Activated CD4-positive, alpha-beta memory T cell treated with anti-CD3 and anti-CD28 coated beads for 36 hours (primary cell): Measurements from ENCODE around the gene DAB1. TPM values are rescaled to one million over a fixed set of nuclear protein-coding genes. Genes with fewer than 3 reads are reported as not detected.

Source experiments
- CTCF ChIA-PET: fragments of 350-600 bp; sonication (Branson Sonifier 250); formaldehyde crosslinking; loops from one replicate; lab custom pipeline; 2021; ENCODE audit warnings: antibody characterized with exemption, inconsistent platforms; lab: Charles Lee
- POLR2A ChIA-PET: fragments of 350-600 bp; sonication (Branson Sonifier 250); formaldehyde crosslinking; loops from one replicate; lab custom pipeline; 2021; ENCODE audit warnings: antibody characterized with exemption; lab: Charles Lee
- DNase-seq: peaks from one replicate; pipeline ENCODE4 v3.0.0-alpha.2; 2020
- H3K27ac Mint-ChIP-seq: one replicate; pipeline ENCODE4 v1.8.0; 2021; ENCODE audit warnings: mixed read lengths
- H3K27me3 Mint-ChIP-seq: one replicate; pipeline ENCODE4 v1.8.0; 2021; ENCODE audit warnings: mixed read lengths
- H3K36me3 Mint-ChIP-seq: one replicate; pipeline ENCODE4 v1.8.0; 2021; ENCODE audit warnings: mixed read lengths
- H3K4me1 Mint-ChIP-seq: one replicate; pipeline ENCODE4 v1.8.0; 2021; ENCODE audit warnings: low read depth, mixed read lengths
- H3K4me3 Mint-ChIP-seq: one replicate; pipeline ENCODE4 v1.8.0; 2021; ENCODE audit warnings: mild to moderate bottlenecking, mixed read lengths
- H3K9me3 Mint-ChIP-seq: one replicate; pipeline ENCODE4 v1.8.0; 2021; ENCODE audit warnings: mixed read lengths
- intact Hi-C: fragments of 100-400 bp; cut with micrococcal nuclease; formaldehyde crosslinking; loops from one replicate; pipeline ENCODE4 v1.15.1; 2023
- total RNA-seq, 2 experiments: library from RNA; stranded (reverse); gene quantifications; one replicate each; pipeline ENCODE4 v1.2.3, GENCODE V29; 2021

DAB1 gene
- total RNA-seq, 2 experiments from 2014 or later, result 0.24 to 0.46 TPM

DNA sequence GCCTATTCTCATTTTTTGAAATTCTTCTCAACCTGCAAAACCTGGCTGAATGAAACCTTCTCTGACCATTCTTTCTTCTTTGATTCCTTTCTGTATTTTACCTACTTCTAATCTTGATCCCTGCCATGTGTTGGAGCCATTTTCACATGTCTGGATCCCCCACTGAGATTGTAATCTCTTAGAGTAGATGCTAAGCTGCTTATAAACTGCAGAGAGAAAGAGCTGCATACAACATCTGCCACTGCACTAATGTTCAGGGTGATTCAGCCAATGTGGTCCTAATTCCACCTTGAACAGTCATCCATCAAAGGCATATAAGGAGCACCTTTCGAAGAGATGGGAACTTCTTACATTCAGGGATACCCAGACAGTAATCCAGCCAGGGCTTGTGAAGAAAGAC is 16.2 kb upstream of the DAB1 start:
- CTCF ChIA-PET, result interaction anchor here (0.8 kb wide), 1 partner anchor 19 kb away, joined by 3 read pairs; no protein-coding TSS in a partner anchor
- DNase-seq, result no peak
- Mint-ChIP-seq H3K36me3 (no peaks in the 10 kb centered on the region), H3K27me3 (no peaks in the 10 kb centered on the region), H3K4me3 (no peak overlapping the region), H3K27ac (no peak overlapping the region), H3K9me3 (no peaks in the 10 kb centered on the region), H3K4me1 (no peaks in the 10 kb centered on the region)
- intact Hi-C loops, result no loop called here
- POLR2A ChIA-PET, result no interaction called here

DNA sequence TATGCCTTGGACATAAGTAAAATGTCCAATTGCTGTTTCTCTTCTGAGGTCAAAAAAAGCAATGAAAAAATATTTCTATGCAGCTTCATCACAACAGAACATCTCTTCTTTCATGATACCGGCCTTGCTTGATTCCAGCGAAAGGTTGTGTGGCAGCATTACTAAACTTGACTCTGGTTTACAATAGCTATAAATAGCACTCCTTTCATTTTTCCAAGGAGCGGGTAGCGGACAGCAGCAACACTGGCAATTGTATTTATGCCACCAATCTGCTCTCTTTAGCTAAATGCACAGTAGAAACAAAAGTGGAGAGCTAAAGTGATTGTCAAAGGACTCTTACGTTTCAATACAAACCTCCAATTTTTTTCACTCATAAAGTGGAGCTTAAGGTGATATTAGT is 7.5 kb upstream of the DAB1 start:
- no peak overlapping the region for H3K4me3 Mint-ChIP-seq
- ChIA-PET CTCF (no interaction called here), POLR2A (no interaction called here)
- intact Hi-C loops, result no loop called here
- H3K36me3 Mint-ChIP-seq, result no peaks in the 10 kb centered on the region
- DNase-seq, result no peak
- H3K27ac Mint-ChIP-seq, result no peak overlapping the region
- H3K9me3 Mint-ChIP-seq, result no peaks in the 10 kb centered on the region
- peaks cover 5% of the 10 kb centered on the region for H3K27me3 Mint-ChIP-seq
- no peaks in the 10 kb centered on the region for H3K4me1 Mint-ChIP-seq

DNA sequence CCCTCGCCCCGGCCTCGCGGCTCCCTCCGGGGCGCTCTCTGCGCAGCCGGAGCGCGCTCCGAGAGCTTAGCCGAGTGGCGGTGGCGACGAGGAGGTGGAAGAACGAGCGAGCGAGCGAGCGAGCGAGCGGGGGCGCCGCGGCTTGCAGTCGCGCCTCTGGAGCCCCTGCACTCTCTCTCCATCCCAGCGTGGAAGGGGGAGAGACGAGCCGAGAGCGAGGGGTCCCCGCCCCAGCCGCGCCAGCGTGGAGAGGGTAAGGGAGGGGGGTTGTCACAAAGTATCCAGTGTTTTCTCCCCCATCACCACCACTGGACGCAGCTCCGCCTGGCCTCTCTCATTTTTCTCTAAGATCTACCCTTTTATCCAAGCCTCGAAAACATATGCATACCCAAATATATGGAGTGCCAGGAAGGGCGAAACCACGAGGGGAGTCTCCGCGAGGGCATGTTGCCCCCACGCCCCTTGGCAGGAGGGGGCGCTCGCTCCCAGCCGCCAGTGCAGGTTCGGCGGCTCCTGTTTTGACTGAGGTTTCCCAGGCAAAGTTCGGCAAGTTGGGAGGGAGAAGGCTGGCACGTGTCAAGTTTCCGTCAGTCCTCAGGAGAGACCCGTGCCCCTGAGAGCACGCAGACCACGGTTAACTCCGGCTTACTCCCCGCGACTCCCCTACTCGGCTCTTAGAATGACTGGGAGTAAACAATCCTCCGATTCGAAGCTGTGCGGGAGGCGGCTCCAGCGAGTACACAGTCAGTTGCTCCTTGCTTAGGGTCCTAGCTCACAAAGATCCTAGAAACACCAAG is 569 bp upstream of the DAB1 start:
- peak overlapping the region; percentile 43 for H3K4me3 Mint-ChIP-seq
- ChIA-PET POLR2A (no interaction called here), CTCF (no interaction called here)
- peaks cover 8% of the 10 kb centered on the region for H3K4me1 Mint-ChIP-seq
- peaks cover 57% of the 10 kb centered on the region for H3K27me3 Mint-ChIP-seq
- H3K27ac Mint-ChIP-seq, result no peak overlapping the region
- intact Hi-C loops, result no loop called here
- H3K36me3 Mint-ChIP-seq, result no peaks in the 10 kb centered on the region
- H3K9me3 Mint-ChIP-seq, result no peaks in the 10 kb centered on the region
- no peak for DNase-seq

DNA sequence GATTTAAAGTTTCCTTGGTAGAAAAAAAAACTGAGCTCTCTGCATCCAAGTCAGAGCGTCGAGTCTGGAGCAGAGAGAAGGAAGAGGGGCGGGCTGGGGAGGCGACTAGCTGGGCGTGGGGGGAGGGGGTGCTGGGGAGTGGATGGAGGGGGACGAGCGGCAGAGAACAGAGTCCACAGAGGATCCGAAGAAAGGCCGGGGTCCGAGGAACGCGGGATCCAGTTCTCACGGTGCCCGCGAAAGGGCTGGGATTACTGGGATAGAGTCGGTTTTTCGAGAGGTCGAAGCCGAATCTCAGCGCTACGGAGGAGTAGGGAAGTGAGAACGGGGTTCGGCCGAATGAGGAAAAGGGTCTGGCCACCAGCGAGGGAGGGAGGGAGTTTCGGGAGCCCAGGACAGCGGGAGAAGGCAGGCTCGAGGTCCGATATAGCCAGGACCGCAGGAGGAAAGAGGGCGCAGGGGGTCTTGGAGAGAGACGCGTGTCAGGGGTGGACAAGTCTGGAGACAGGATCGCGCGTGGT is 665 bp downstream of the DAB1 start:
- Mint-ChIP-seq H3K27ac (no peak overlapping the region), H3K4me3 (no peak overlapping the region), H3K36me3 (no peaks in the 10 kb centered on the region), H3K4me1 (peaks cover 8% of the 10 kb centered on the region), H3K27me3 (peaks cover 56% of the 10 kb centered on the region), H3K9me3 (no peaks in the 10 kb centered on the region)
- intact Hi-C loops, result no loop called here
- no peak for DNase-seq
- ChIA-PET POLR2A (no interaction called here), CTCF (no interaction called here)

DNA sequence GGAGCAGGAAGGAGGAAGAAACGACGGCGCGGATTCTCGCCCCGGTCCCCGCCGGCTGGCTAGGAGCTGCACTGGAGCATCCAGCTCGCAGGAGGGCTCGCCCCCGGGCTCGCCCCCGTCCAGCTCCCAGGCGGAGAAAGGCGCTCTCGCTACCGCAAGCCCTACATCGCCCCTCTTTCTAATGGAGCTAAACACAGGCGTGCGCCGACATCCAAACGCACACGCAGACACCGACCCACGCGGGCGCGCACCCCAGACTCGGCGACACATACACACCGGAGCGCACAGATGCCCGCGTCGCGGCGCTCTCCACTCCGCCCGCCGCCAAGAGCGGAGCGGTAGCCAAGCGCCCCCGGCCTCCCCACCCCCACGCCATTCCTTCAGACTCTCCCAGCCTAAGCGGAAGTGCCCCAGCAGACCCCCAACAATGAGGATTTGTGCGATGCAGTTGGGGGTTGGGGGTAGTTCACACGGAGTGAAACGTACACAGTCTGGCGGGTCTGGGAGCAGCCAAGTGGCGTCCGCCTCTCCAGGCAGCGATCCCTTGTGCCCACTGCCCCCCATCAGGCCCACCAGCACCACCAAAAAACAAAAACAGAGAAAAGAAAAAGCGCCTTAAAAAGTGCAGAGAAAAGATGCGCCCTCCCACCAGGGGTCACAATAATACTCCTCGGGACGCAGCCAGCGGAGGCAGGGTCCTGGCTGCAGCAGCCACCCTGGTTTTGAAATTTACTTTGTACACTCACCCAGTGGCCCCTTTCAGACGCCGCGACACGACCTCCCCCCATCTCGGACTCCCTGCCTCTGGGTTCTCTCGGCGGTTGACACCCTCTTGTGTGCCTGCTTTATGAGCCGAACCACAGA is 1.4 kb downstream of the DAB1 start:
- intact Hi-C loops, result no loop called here
- Mint-ChIP-seq H3K36me3 (no peaks in the 10 kb centered on the region), H3K4me3 (no peak overlapping the region), H3K9me3 (no peaks in the 10 kb centered on the region), H3K27me3 (peaks cover 60% of the 10 kb centered on the region), H3K4me1 (peaks cover 8% of the 10 kb centered on the region), H3K27ac (no peak overlapping the region)
- ChIA-PET POLR2A (no interaction called here), CTCF (no interaction called here)
- DNase-seq, result no peak

DNA sequence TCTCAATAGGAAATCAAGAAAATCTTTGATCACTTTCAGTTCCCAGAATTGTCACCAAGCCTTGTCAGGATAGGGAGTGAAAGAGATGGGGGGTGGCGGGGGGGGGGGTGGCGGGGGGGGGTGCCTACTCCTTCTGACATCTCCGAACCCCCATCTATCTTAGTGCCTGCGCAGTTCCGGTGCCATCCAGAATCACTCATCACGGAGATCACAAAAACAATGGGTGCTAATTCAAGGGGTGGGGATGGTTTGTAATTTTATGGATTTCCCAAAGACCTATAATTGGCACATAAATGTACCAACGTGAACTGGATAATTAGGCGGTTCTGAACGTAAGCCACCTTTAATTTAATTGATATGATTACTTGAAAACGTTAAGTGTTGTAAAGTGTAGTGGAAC is 2.1 kb downstream of the DAB1 start:
- POLR2A ChIA-PET, result no interaction called here
- no peaks in the 10 kb centered on the region for H3K36me3 Mint-ChIP-seq
- peaks cover 8% of the 10 kb centered on the region for H3K4me1 Mint-ChIP-seq

DNA sequence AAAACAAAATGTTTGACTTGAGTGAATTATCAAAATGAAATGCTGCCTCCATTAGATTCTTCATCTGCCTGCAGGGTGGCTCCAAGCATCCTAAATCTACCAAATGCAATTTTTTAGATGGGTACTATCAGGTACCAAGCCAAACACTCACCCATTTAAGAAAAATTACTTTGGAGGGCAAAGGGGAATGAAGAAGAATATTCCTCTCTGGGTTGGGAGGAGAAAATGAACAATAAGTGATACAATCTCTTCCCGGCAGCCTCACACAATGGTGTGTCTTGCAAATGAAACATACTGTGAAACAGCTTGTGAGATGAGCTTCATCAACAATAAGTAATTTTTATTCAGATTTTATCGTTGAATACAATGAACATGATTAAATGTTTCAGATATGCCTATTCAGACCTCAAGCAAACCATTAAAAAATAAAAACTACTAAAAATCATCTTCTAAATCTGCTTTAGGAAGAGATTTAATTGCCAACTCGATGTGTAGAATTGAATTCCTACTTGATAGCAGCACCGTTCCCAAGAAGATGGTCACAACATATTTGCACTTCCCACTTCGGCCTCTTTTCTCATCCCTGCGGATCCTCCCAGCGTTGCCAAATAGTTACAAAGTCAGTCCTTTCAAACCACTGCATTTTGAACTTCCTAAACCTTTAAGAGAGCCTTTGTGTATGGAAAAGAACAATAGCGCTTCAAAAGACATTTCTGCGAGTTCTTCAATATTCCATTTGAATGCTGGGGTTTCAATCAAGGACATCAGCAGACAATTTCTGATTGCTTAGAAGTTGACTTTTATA is 2.7 kb downstream of the DAB1 start:
- Mint-ChIP-seq H3K36me3 (no peaks in the 10 kb centered on the region), H3K9me3 (no peaks in the 10 kb centered on the region), H3K27ac (no peak overlapping the region), H3K27me3 (peaks cover 58% of the 10 kb centered on the region), H3K4me1 (peaks cover 8% of the 10 kb centered on the region), H3K4me3 (no peak overlapping the region)
- POLR2A ChIA-PET, result no interaction called here
- intact Hi-C loops, result no loop called here
- no peak for DNase-seq
- CTCF ChIA-PET, result interaction anchor here (1.1 kb wide), 1 partner anchor 19 kb away, joined by 3 read pairs; no protein-coding TSS in a partner anchor

More for the DNA sequence above, 2.1 kb downstream of the DAB1 start:
- no peak for DNase-seq
- no peak overlapping the region for H3K27ac Mint-ChIP-seq
- H3K4me3 Mint-ChIP-seq, result no peak overlapping the region
- CTCF ChIA-PET, result interaction anchor here (1.1 kb wide), 1 partner anchor 18 kb away, joined by 3 read pairs; no protein-coding TSS in a partner anchor
- no peaks in the 10 kb centered on the region for H3K9me3 Mint-ChIP-seq
- H3K27me3 Mint-ChIP-seq, result peaks cover 60% of the 10 kb centered on the region
- intact Hi-C loops, result no loop called here

DNA sequence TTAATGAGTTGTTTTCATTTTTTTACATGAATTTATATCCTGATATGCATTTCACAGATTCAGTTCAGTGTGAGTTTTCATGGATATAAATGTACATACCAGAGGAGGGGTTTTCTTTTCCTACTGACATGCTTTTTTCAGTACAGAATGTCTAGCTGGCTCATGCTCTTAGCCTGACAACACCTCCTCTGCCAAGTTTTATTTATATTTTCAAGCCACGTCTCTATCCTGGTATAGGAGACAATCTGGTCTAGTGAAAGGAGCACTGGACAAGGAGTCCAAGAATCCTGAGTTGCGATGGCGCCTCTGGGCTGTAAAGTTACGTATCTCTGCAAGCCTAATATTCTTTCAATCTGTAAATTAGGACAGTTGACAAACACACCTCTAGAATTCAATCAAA is 4.9 kb downstream of the DAB1 start:
- no peak overlapping the region for H3K4me3 Mint-ChIP-seq
- ChIA-PET CTCF (no interaction called here), POLR2A (no interaction called here)
- no peaks in the 10 kb centered on the region for H3K36me3 Mint-ChIP-seq
- intact Hi-C loops, result no loop called here
- no peaks in the 10 kb centered on the region for H3K9me3 Mint-ChIP-seq
- H3K4me1 Mint-ChIP-seq, result peaks cover 7% of the 10 kb centered on the region
- H3K27ac Mint-ChIP-seq, result no peak overlapping the region
- H3K27me3 Mint-ChIP-seq, result peaks cover 39% of the 10 kb centered on the region
- DNase-seq, result no peak

DNA sequence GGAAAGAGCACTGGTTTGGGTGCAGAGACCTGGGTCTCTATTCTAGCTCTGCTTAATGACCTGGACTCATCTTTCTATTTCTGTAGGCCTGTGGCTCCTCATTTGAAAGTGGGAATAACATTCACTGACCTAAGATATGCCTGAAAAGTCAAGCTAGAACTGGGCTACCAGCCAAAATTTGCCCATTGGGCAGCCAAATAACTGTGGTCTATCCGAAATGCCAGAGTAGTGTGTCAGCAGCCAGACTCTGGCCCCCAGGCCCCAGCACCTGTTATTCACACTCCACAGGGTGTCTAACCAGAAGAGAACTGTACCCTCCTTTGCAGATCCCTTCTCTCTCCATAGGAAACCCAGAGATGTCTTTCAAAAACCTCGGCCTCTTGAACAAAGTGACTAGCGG is 12.6 kb downstream of the DAB1 start:
- POLR2A ChIA-PET, result no interaction called here
- H3K27me3 Mint-ChIP-seq, result peaks cover 4% of the 10 kb centered on the region
- no peak overlapping the region for H3K4me3 Mint-ChIP-seq
- CTCF ChIA-PET, result no interaction called here
- H3K9me3 Mint-ChIP-seq, result peaks cover 2% of the 10 kb centered on the region
- no peaks in the 10 kb centered on the region for H3K36me3 Mint-ChIP-seq
- no peaks in the 10 kb centered on the region for H3K4me1 Mint-ChIP-seq
- H3K27ac Mint-ChIP-seq, result no peak overlapping the region
- DNase-seq, result no peak
- intact Hi-C loops, result no loop called here

DNA sequence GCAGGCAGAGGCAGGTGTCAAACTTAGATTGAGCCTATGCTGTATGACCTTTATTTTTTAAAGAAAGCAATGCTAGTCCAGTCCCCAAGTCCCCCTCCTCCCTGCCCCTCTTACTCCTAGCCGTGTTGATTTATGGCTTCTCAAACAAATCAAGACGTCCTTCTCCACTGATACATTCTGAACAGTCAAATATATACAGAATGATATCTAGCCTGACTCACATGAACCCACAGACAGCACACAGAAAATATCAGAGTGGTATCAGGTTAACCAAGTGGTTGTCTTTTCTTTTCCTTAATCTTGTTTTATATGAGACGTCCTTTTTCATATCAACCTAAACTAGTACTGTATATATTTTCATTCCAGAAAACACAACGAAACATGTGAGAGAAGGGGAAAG is 13.4 kb downstream of the DAB1 start:
- H3K36me3 Mint-ChIP-seq, result no peaks in the 10 kb centered on the region
- H3K4me3 Mint-ChIP-seq, result no peak overlapping the region
- H3K9me3 Mint-ChIP-seq, result peaks cover 2% of the 10 kb centered on the region
- CTCF ChIA-PET, result no interaction called here
- intact Hi-C loops, result no loop called here
- POLR2A ChIA-PET, result no interaction called here
- H3K27me3 Mint-ChIP-seq, result peaks cover 4% of the 10 kb centered on the region
- no peak overlapping the region for H3K27ac Mint-ChIP-seq
- no peaks in the 10 kb centered on the region for H3K4me1 Mint-ChIP-seq
- DNase-seq, result no peak

DNA sequence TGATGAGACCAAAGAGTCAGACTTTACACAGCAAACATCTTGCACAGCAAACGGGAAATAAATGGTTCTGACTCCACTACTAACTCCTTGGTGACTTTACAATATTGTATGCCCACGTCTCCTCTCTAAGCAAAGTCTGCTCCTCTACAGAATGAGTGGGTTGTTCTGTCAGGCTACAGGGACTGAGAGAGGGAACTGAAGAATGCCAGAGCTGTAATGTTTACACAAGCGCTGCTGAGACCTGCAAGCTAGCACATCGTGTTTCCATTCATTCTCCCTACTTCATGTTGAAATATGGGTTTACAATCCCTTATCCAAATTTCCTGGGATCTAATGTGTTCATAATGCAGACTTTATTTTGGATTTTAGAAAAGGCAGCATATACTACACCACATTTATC is 15.9 kb downstream of the DAB1 start:
- Mint-ChIP-seq H3K9me3 (no peaks in the 10 kb centered on the region), H3K4me1 (no peaks in the 10 kb centered on the region), H3K27me3 (peaks cover 4% of the 10 kb centered on the region), H3K27ac (no peak overlapping the region), H3K36me3 (no peaks in the 10 kb centered on the region), H3K4me3 (no peak overlapping the region)
- ChIA-PET CTCF (no interaction called here), POLR2A (no interaction called here)
- intact Hi-C loops, result no loop called here
- no peak for DNase-seq
